IPS-18c (cell line): Measurements from ENCODE around the gene CYTH2.
A peak's percentile ranks its signal among the peaks of the same experiment; 100 is the strongest.
"Not testable (repeated sequence)": the region's sequence is repeated elsewhere in the genome, so short reads cannot be mapped to it uniquely, and the experiment has no call there.

Source experiments
- H3K4me3 ChIP-seq: 2 replicates; pipeline ENCODE4 v1.7.0; 2013; ENCODE audit warnings: low read depth, mild to moderate bottlenecking, low read length, moderate library complexity; ENCODE audit not compliant: insufficient read depth
- H3K9me3 ChIP-seq: one replicate; pipeline ENCODE4 v1.6.1; 2013; ENCODE audit warnings: mild to moderate bottlenecking, low read length, moderate library complexity; ENCODE audit not compliant: control insufficient read depth, insufficient read depth

The CYTH2 gene

GRCh38 chr19:48514123-48514458 lies 44.9 kb downstream of the CYTH2 start:
- Histone ChIP-seq H3K9me3 (no peaks in the 10 kb centered on the region), H3K4me3 (peak overlapping the region; percentile 2; the same call in 1 of the 2 replicates)

- Histone ChIP-seq H3K9me3 (no peaks in the 10 kb centered on the region), H3K4me3 (no peak overlapping the region)
Measured at GRCh38 chr19:48516536-48516935, 47.4 kb downstream of the CYTH2 start.

GRCh38 chr19:48518207-48518606 lies 49.0 kb downstream of the CYTH2 start:
- no peak overlapping the region for H3K4me3 ChIP-seq
- peaks cover 2% of the 10 kb centered on the region for H3K9me3 ChIP-seq

GRCh38 chr19:48519426-48519825 lies 50.3 kb downstream of the CYTH2 start:
- H3K9me3 ChIP-seq, H3K4me3 ChIP-seq: not testable (repeated sequence)

DNA sequence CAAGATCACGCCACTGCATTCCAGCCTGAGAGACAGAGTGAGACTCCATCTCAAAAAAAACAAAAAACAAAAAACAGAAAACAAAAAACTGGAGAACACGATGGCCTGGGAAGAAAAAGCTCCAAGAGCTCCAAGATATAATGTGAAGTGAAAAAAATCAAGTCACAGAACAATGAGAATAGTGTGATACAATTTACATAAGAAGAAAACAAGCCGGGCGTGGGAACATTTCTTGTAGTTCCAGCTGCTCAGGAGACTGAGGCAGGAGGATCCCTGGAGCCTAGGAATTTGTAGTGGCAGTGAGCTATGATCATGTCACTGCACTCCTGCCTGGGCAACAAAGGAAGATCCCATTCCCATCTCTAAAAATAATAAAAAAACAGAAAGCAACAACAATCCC lies 51.0 kb downstream of the CYTH2 start:
- peaks cover 2% of the 10 kb centered on the region for H3K9me3 ChIP-seq
- H3K4me3 ChIP-seq, result no peak overlapping the region

GRCh38 chr19:48524221-48524620 lies 55.1 kb downstream of the CYTH2 start:
- Histone ChIP-seq H3K4me3 (no peak overlapping the region), H3K9me3 (peaks cover 11% of the 10 kb centered on the region)

- Histone ChIP-seq H3K4me3 (no peak overlapping the region), H3K9me3 (peaks cover 11% of the 10 kb centered on the region)
Measured at GRCh38 chr19:48524732-48525131, 55.6 kb downstream of the CYTH2 start.

- Histone ChIP-seq H3K9me3 (peaks cover 11% of the 10 kb centered on the region), H3K4me3 (no peak overlapping the region)
Measured at GRCh38 chr19:48529156-48529555, 60.0 kb downstream of the CYTH2 start.

DNA sequence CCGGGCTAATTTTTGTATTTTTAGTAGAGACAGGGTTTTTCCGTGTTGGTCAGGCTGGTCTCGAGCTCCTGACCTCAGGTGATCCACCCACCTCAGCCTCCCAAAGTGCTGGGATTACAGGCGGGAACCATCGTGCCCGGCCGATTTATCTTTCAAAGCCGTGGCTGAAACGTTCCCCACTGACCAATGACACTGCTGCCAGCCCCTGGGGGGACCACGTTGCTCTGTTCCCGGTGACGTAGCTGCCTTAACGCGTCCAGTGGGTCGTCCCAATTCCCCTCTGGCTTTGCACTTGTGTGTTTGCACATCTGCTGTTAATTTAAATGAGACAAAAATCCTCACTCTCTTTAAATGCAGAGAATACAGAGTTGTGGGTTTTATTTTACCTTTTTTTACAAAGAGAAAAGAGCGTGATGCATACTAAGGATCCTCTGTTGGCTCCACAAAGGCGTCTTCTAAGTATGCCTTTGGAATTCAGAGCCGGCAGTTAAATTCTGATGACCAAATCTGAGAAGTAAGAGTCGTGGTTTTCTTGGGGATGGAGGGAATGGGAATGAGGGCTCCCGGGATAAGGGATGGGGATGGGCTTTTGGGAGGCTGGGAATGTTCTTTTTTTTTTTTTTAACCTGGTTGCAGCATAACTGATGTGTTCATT lies 61.0 kb downstream of the CYTH2 start:
- Histone ChIP-seq H3K9me3 (peaks cover 11% of the 10 kb centered on the region), H3K4me3 (no peak overlapping the region)

DNA sequence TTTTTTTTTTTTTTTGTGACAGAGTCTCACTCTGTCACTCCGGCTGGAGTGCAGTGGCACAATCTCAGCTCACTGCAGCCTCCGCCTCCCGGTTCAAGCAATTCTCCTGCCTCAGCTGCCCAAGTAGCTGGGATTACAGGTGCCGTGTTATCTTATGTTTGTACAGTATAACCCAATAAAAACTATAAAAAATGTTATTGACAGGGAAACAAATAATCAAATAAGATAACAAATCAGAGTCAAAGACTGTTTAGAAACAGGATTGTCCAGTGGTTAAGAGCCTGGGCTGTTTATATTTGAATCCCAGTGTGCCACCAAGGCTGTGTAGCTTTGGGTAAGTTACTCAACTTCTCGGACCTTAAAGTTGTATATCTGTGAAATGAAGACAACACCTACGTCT lies 61.6 kb downstream of the CYTH2 start:
- Histone ChIP-seq H3K4me3 (no peak overlapping the region), H3K9me3 (peaks cover 11% of the 10 kb centered on the region)
